ENCODE measurements around the gene WIPF2. TPM values are rescaled to one million over a fixed set of nuclear protein-coding genes. Genes with fewer than 3 reads are reported as not detected.

The WIPF2 gene
- total and polyA plus RNA-seq, 2 donors (not counting 1 experiment from before 2014, with no cell fraction given): 7.7 to 48.4 TPM

- Histone ChIP-seq H3K4me2 (replicated peaks; ENCODE audit: low read depth, low read length, poor library complexity, severe bottlenecking) (peak overlapping the region; percentile 98), H3K4me1 (ENCODE audit: control insufficient read depth in 2 of 2, insufficient read depth in 2 of 2, low read length in 2 of 2) (peaks cover 58 to 78% of the 10 kb centered on the region in 2 donors), H3K36me3 (replicated peaks in 1 of 2; ENCODE audit: control extremely low read depth in 1 of 2, control insufficient read depth in 1 of 2, extremely low read depth in 1 of 2, insufficient read depth in 2 of 2, low read length in 1 of 2) (no peaks in the 10 kb centered on the region), H3K27ac (ENCODE audit: low read length in 2 of 2) (peak overlapping the region; percentile 42 to 96), H3K4me3 (ENCODE audit: control extremely low read depth in 1 of 5, extremely low read depth in 1 of 5, insufficient read depth in 1 of 5, low read depth in 2 of 5, low read length in 4 of 5) (peak overlapping the region; percentile 87 to 100 (median 93)), H3K27me3 (replicated peaks in 1 of 4; ENCODE audit: control extremely low read depth in 1 of 4, control insufficient read depth in 3 of 4, insufficient read depth in 4 of 4, low read length in 3 of 4) (no peaks in the 10 kb centered on the region), H3K9me3 (ENCODE audit: control extremely low read depth in 1 of 3, control insufficient read depth in 2 of 3, insufficient read depth in 1 of 3, low read length in 2 of 3) (no peaks in the 10 kb centered on the region), H4K20me1 (ENCODE audit: control insufficient read depth, insufficient read depth, low read length, poor library complexity, severe bottlenecking) (peaks cover 8% of the 10 kb centered on the region), H3K79me2 (ENCODE audit: control insufficient read depth, insufficient read depth, low read length) (peaks cover 58% of the 10 kb centered on the region), H3K9ac (ENCODE audit: low read length) (peak overlapping the region; percentile 92), H2AFZ (ENCODE audit: insufficient read depth, low read depth, low read length, poor library complexity, severe bottlenecking) (peak overlapping the region; percentile 63)
- POLR2A ChIA-PET: interaction anchor here (0.6 to 1.3 kb wide), 8 partner anchors 8 to 218 kb away, joined by 3 to 10 read pairs (median 4); partner anchors contain the start of gene RARA
- peak; percentile 60 for DNase-seq
- intact Hi-C loops (cut with micrococcal nuclease): no loop called here
- ATAC-seq (ENCODE audit: low read depth): no peak
- CTCF ChIA-PET: interaction anchor here (0.5 to 30.5 kb wide), 15 partner anchors 8 to 1600 kb away, joined by 3 to 871 read pairs (median 4); partner anchors contain the start of genes GJD3 and RARA
- Mint-ChIP-seq H3K27me3 (no peaks in the 10 kb centered on the region), H3K27ac (no peak overlapping the region), H3K4me3 (peak overlapping the region; percentile 97), H3K9me3 (ENCODE audit: insufficient read depth) (no peaks in the 10 kb centered on the region), H3K4me1 (peaks cover 77% of the 10 kb centered on the region)
- 23% methylated on average over 3 of the region's 6 CpGs for WGBS (ENCODE audit: insufficient coverage)
- TF ChIP-seq CTCF (IDR thresholded peaks at IDR 0.05): peak; percentile 74
- TF ChIP-seq EZH2 (IDR thresholded peaks at IDR 0.05; ENCODE audit: borderline replicate concordance, insufficient read depth, low read depth, low read length, poor library complexity, severe bottlenecking): no peak
Measured at GRCh38 chr17:40317345-40317873, 98.3 kb downstream of the WIPF2 start.
